ENCODE measurements around the gene TMEM132C.

GRCh38 chr12:128449146-128449894 is 182.3 kb downstream of the TMEM132C start:
- TF ChIP-seq CTCF (IDR thresholded peaks at IDR 0.05) (no peak), POLR2A (IDR thresholded peaks at IDR 0.05) (no peak), POLR2AphosphoS5 (IDR thresholded peaks at IDR 0.05) (no peak)
